ENCODE data around the gene TAF15. TPM values are rescaled to one million over a fixed set of nuclear protein-coding genes. Genes with fewer than 3 reads are reported as not detected.

Gene TAF15
- total RNA-seq, 1 donor from 2014 or later = 180 TPM

- no peak for DNase-seq
- no peak overlapping the region for H3K27ac Mint-ChIP-seq (ENCODE audit: unreplicated experiment)
- peaks cover 11% of the 10 kb centered on the region for H3K4me1 Mint-ChIP-seq (ENCODE audit: low read depth, unreplicated experiment)
- TF ChIP-seq CTCF (IDR thresholded peaks at IDR 0.05; ENCODE audit: partially characterized antibody, unreplicated experiment) = no peak
- no peak overlapping the region for H3K4me3 Mint-ChIP-seq (ENCODE audit: unreplicated experiment)
- peaks cover 7% of the 10 kb centered on the region for H3K36me3 Mint-ChIP-seq (ENCODE audit: unreplicated experiment)
- peaks cover 26% of the 10 kb centered on the region for H3K27me3 Mint-ChIP-seq (ENCODE audit: unreplicated experiment)
- no peaks in the 10 kb centered on the region for H3K9me3 Mint-ChIP-seq (ENCODE audit: unreplicated experiment)
These were observed 11.9 kb upstream of the TAF15 start for GRCh38 chr17:35797370-35797769.

GRCh38 chr17:35797918-35798317, 11.4 kb upstream of the TAF15 start:
- no peak for DNase-seq
- TF ChIP-seq CTCF (IDR thresholded peaks at IDR 0.05; ENCODE audit: partially characterized antibody, unreplicated experiment) = no peak
- Mint-ChIP-seq H3K4me1 (ENCODE audit: low read depth, unreplicated experiment) (peaks cover 11% of the 10 kb centered on the region), H3K4me3 (ENCODE audit: unreplicated experiment) (no peak overlapping the region), H3K36me3 (ENCODE audit: unreplicated experiment) (peaks cover 7% of the 10 kb centered on the region), H3K9me3 (ENCODE audit: unreplicated experiment) (no peaks in the 10 kb centered on the region), H3K27me3 (ENCODE audit: unreplicated experiment) (peaks cover 26% of the 10 kb centered on the region), H3K27ac (ENCODE audit: unreplicated experiment) (no peak overlapping the region)

- no peak for TF ChIP-seq CTCF (IDR thresholded peaks at IDR 0.05; ENCODE audit: partially characterized antibody, unreplicated experiment)
- no peak for DNase-seq
- Mint-ChIP-seq H3K36me3 (ENCODE audit: unreplicated experiment) (peaks cover 7% of the 10 kb centered on the region), H3K4me1 (ENCODE audit: low read depth, unreplicated experiment) (peaks cover 12% of the 10 kb centered on the region), H3K4me3 (ENCODE audit: unreplicated experiment) (peak overlapping the region; percentile 22), H3K27ac (ENCODE audit: unreplicated experiment) (no peak overlapping the region), H3K9me3 (ENCODE audit: unreplicated experiment) (no peaks in the 10 kb centered on the region), H3K27me3 (ENCODE audit: unreplicated experiment) (peaks cover 10% of the 10 kb centered on the region)
These were observed 9.3 kb upstream of the TAF15 start for GRCh38 chr17:35799942-35800341.

GRCh38 chr17:35801583-35802224, 7.6 kb upstream of the TAF15 start:
- peaks cover 12% of the 10 kb centered on the region for H3K4me1 Mint-ChIP-seq (ENCODE audit: low read depth, unreplicated experiment)
- TF ChIP-seq CTCF (IDR thresholded peaks at IDR 0.05; ENCODE audit: partially characterized antibody, unreplicated experiment) = no peak
- DNase-seq = peak; percentile 24
- peaks cover 4% of the 10 kb centered on the region for H3K27me3 Mint-ChIP-seq (ENCODE audit: unreplicated experiment)
- no peaks in the 10 kb centered on the region for H3K9me3 Mint-ChIP-seq (ENCODE audit: unreplicated experiment)
- peak overlapping the region; percentile 25 for H3K4me3 Mint-ChIP-seq (ENCODE audit: unreplicated experiment)
- no peaks in the 10 kb centered on the region for H3K36me3 Mint-ChIP-seq (ENCODE audit: unreplicated experiment)
- peak overlapping the region; percentile 76 for H3K27ac Mint-ChIP-seq (ENCODE audit: unreplicated experiment)

GRCh38 chr17:35804658-35805192, 4.6 kb upstream of the TAF15 start:
- Mint-ChIP-seq H3K4me3 (ENCODE audit: unreplicated experiment) (no peak overlapping the region), H3K27ac (ENCODE audit: unreplicated experiment) (no peak overlapping the region)

More at GRCh38 chr17:35804658-35805192, 4.6 kb upstream of the TAF15 start:
- Mint-ChIP-seq H3K27me3 (ENCODE audit: unreplicated experiment) (peaks cover 11% of the 10 kb centered on the region), H3K9me3 (ENCODE audit: unreplicated experiment) (peaks cover 2% of the 10 kb centered on the region), H3K36me3 (ENCODE audit: unreplicated experiment) (no peaks in the 10 kb centered on the region), H3K4me1 (ENCODE audit: low read depth, unreplicated experiment) (peaks cover 20% of the 10 kb centered on the region)
- DNase-seq = no peak
- TF ChIP-seq CTCF (IDR thresholded peaks at IDR 0.05; ENCODE audit: partially characterized antibody, unreplicated experiment) = peak; percentile 33

Measured in glutamatergic neuron (in vitro differentiated cells).